Measurements from ENCODE around the gene JAKMIP1. TPM values are rescaled to one million over a fixed set of nuclear protein-coding genes. Genes with fewer than 3 reads are reported as not detected.

The JAKMIP1 gene
- total and polyA plus RNA-seq, 2 experiments from 2014 or later: not detected

- no peaks in the 10 kb centered on the region for H4K20me1 ChIP-seq (ENCODE audit: insufficient read depth)
- WGBS, 2 experiments (ENCODE audit: low coverage in 1 of 2, low lambda C conversion rate in 2 of 2, missing lambda C conversion rate in 2 of 2): 36 to 48% methylated on average over 10 of the region's 10 CpGs
- H3K4me1 ChIP-seq (ENCODE audit: insufficient read depth): no peaks in the 10 kb centered on the region
- no peaks in the 10 kb centered on the region for H3K36me3 ChIP-seq (ENCODE audit: low read depth)
- H2AFZ ChIP-seq: no peak overlapping the region
- in situ Hi-C loops (cut with MboI): no loop called here
- no peaks in the 10 kb centered on the region for H3K79me2 ChIP-seq (ENCODE audit: insufficient read depth)
- no peak overlapping the region for H3K4me3 ChIP-seq
- H3K9ac ChIP-seq: no peak overlapping the region
- H3K27ac ChIP-seq: no peak overlapping the region
- H3K9me3 ChIP-seq (ENCODE audit: low read depth): no peaks in the 10 kb centered on the region
- H3F3A ChIP-seq (ENCODE audit: insufficient read depth): no peaks in the 10 kb centered on the region
- H3K4me2 ChIP-seq (ENCODE audit: unreplicated experiment): no peak overlapping the region
- DNase-seq: no peak
- H3K27me3 ChIP-seq (replicated peaks; ENCODE audit: insufficient read depth): no peaks in the 10 kb centered on the region
- no peaks in the 10 kb centered on the region for H3K9me2 ChIP-seq (ENCODE audit: insufficient read depth)
- no peak for TF ChIP-seq EZH2phosphoT487 (IDR thresholded peaks at IDR 0.05; ENCODE audit: insufficient read depth, low read depth)
- TF ChIP-seq EZH2 (IDR thresholded peaks at IDR 0.05; ENCODE audit: insufficient read depth, poor library complexity, severe bottlenecking): no peak
Observed at GRCh38 chr4:6065934-6066590, 134.3 kb downstream of the JAKMIP1 start.

DNA sequence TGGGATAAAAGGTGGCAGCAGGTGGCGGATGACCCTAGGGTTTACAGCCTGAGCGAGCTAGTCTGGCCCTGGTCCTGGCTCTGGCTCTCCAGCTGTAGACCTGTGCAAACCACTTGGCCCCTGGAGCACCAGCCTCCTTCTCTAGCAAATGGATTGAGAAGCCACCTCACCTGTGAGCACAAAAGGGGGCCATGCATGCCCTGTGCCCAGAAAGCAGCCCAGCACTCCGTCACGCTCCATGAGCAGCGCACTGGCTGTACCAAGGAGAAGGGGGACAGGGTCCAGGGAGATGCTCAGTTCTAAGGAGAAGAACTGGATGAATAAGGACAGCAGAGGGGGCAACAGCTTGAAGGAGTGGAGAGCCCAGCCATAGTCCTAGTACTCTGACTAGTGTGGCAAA lies 135.2 kb downstream of the JAKMIP1 start:
- no peaks in the 10 kb centered on the region for H3K36me3 ChIP-seq (ENCODE audit: low read depth)
- 60 to 62% methylated on average over 5 of the region's 5 CpGs for WGBS, 2 experiments (ENCODE audit: low coverage in 1 of 2, low lambda C conversion rate in 2 of 2, missing lambda C conversion rate in 2 of 2)
- no peak overlapping the region for H3K4me3 ChIP-seq
- TF ChIP-seq EZH2 (IDR thresholded peaks at IDR 0.05; ENCODE audit: insufficient read depth, poor library complexity, severe bottlenecking) (no peak), EZH2phosphoT487 (IDR thresholded peaks at IDR 0.05; ENCODE audit: insufficient read depth, low read depth) (no peak)
- no peak overlapping the region for H2AFZ ChIP-seq
- H3K9me3 ChIP-seq (ENCODE audit: low read depth): no peaks in the 10 kb centered on the region
- no peaks in the 10 kb centered on the region for H3K27me3 ChIP-seq (replicated peaks; ENCODE audit: insufficient read depth)
- H3K4me1 ChIP-seq (ENCODE audit: insufficient read depth): no peaks in the 10 kb centered on the region
- no peak overlapping the region for H3K27ac ChIP-seq
- no peaks in the 10 kb centered on the region for H3K9me2 ChIP-seq (ENCODE audit: insufficient read depth)
- no peaks in the 10 kb centered on the region for H3K79me2 ChIP-seq (ENCODE audit: insufficient read depth)
- DNase-seq: no peak
- H3F3A ChIP-seq (ENCODE audit: insufficient read depth): no peaks in the 10 kb centered on the region
- no peak overlapping the region for H3K4me2 ChIP-seq (ENCODE audit: unreplicated experiment)
- no peak overlapping the region for H3K9ac ChIP-seq
- no peaks in the 10 kb centered on the region for H4K20me1 ChIP-seq (ENCODE audit: insufficient read depth)
- in situ Hi-C loops (cut with MboI): no loop called here

DNA sequence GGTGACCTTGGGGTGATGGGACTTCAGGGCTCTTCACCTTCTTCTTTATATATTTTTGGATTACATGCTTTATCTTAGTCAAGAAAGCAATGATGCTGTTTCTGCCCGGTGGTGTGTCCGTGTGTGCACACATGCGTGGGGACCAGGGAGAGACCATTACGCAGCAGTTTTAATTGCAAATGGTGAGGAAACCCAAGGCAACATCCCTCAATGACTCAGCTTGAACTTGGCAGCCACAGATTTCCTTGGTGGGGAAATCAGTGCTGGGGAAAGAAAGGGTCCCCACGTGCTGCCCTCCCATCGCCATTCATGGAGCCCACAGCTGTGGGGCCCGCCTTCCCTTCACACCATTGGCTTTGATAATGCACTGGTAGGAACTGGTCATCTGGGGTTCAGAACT lies 136.0 kb downstream of the JAKMIP1 start:
- H3K9ac ChIP-seq: no peak overlapping the region
- no peak overlapping the region for H2AFZ ChIP-seq
- WGBS, 2 experiments (ENCODE audit: low coverage in 1 of 2, low lambda C conversion rate in 2 of 2, missing lambda C conversion rate in 2 of 2): 36 to 55% methylated on average over 7 of the region's 7 CpGs
- no peak overlapping the region for H3K4me3 ChIP-seq
- H3K36me3 ChIP-seq (ENCODE audit: low read depth): no peaks in the 10 kb centered on the region
- no peaks in the 10 kb centered on the region for H3F3A ChIP-seq (ENCODE audit: insufficient read depth)
- H3K27ac ChIP-seq: no peak overlapping the region
- no peaks in the 10 kb centered on the region for H3K4me1 ChIP-seq (ENCODE audit: insufficient read depth)
- H3K9me2 ChIP-seq (ENCODE audit: insufficient read depth): no peaks in the 10 kb centered on the region
- no peaks in the 10 kb centered on the region for H3K79me2 ChIP-seq (ENCODE audit: insufficient read depth)
- TF ChIP-seq EZH2 (IDR thresholded peaks at IDR 0.05; ENCODE audit: insufficient read depth, poor library complexity, severe bottlenecking) (no peak), EZH2phosphoT487 (IDR thresholded peaks at IDR 0.05; ENCODE audit: insufficient read depth, low read depth) (no peak)
- H4K20me1 ChIP-seq (ENCODE audit: insufficient read depth): no peaks in the 10 kb centered on the region
- H3K27me3 ChIP-seq (replicated peaks; ENCODE audit: insufficient read depth): no peaks in the 10 kb centered on the region
- no peak for DNase-seq
- no peaks in the 10 kb centered on the region for H3K9me3 ChIP-seq (ENCODE audit: low read depth)
- in situ Hi-C loops (cut with MboI): no loop called here
- no peak overlapping the region for H3K4me2 ChIP-seq (ENCODE audit: unreplicated experiment)

GRCh38 chr4:6063684-6064083 lies 136.7 kb downstream of the JAKMIP1 start:
- no peaks in the 10 kb centered on the region for H3K9me2 ChIP-seq (ENCODE audit: insufficient read depth)
- H3K4me2 ChIP-seq (ENCODE audit: unreplicated experiment): no peak overlapping the region
- TF ChIP-seq EZH2phosphoT487 (IDR thresholded peaks at IDR 0.05; ENCODE audit: insufficient read depth, low read depth) (no peak), EZH2 (IDR thresholded peaks at IDR 0.05; ENCODE audit: insufficient read depth, poor library complexity, severe bottlenecking) (no peak)
- H3F3A ChIP-seq (ENCODE audit: insufficient read depth): 0 out of 2 replicates have a peak, but pooled peaks cover under 1% of the 10 kb centered on the region
- H3K27ac ChIP-seq: no peak overlapping the region
- DNase-seq: no peak
- no peaks in the 10 kb centered on the region for H3K36me3 ChIP-seq (ENCODE audit: low read depth)
- no peak overlapping the region for H2AFZ ChIP-seq
- H3K9me3 ChIP-seq (ENCODE audit: low read depth): no peaks in the 10 kb centered on the region
- H4K20me1 ChIP-seq (ENCODE audit: insufficient read depth): no peaks in the 10 kb centered on the region
- in situ Hi-C loops (cut with MboI): no loop called here
- no peaks in the 10 kb centered on the region for H3K79me2 ChIP-seq (ENCODE audit: insufficient read depth)
- no peaks in the 10 kb centered on the region for H3K4me1 ChIP-seq (ENCODE audit: insufficient read depth)
- H3K9ac ChIP-seq: no peak overlapping the region
- 51 to 55% methylated on average over 10 of the region's 10 CpGs for WGBS, 2 experiments (ENCODE audit: low coverage in 1 of 2, low lambda C conversion rate in 2 of 2, missing lambda C conversion rate in 2 of 2)
- H3K27me3 ChIP-seq (replicated peaks; ENCODE audit: insufficient read depth): no peaks in the 10 kb centered on the region
- H3K4me3 ChIP-seq: no peak overlapping the region

Data from GM23248 (cell line).